Kidney (tissue), 14 donors: ENCODE results near the gene EFCAB6. TPM values are rescaled to one million over a fixed set of nuclear protein-coding genes. Genes with fewer than 3 reads are reported as not detected.

Experiments
- DNase-seq, 5 donors: peaks; one replicate each; pipeline ENCODE4 v3.0.0-alpha.2; 2013 to 2020
- FAIRE-seq: peaks from 2 replicates; lab custom pipeline; 2012; peaks lifted over from hg19 to GRCh38; lab: Jason Lieb, UNC
- H3K27ac ChIP-seq, 2 donors: one replicate each; pipeline ENCODE4 v1.7.0; 2013; ENCODE audit warnings: low read depth in 2 of 2, low read length in 2 of 2, inconsistent platforms in 1 of 2
- H3K27me3 ChIP-seq: one replicate; pipeline ENCODE4 v1.7.1; 2013; ENCODE audit warnings: low read length, inconsistent platforms; ENCODE audit not compliant: control insufficient read depth, insufficient read depth
- H3K36me3 ChIP-seq, 3 donors: one replicate each; pipeline versions ENCODE4 v1.7.0 to v1.7.1; 2013; ENCODE audit warnings: low read length in 3 of 3, control low read depth in 1 of 3, inconsistent platforms in 1 of 3; ENCODE audit not compliant: insufficient read depth in 3 of 3, control insufficient read depth in 2 of 3
- H3K4me1 ChIP-seq, 3 donors: one replicate each; pipeline versions ENCODE4 v1.7.0 to v1.7.1; 2013; ENCODE audit warnings: low read length in 3 of 3, inconsistent platforms in 1 of 3, low read depth in 1 of 3; ENCODE audit not compliant: control insufficient read depth in 2 of 3, insufficient read depth in 2 of 3
- H3K4me3 ChIP-seq, 3 donors: one replicate each; pipeline versions ENCODE4 v1.7.0 to v1.8.1; 2013; ENCODE audit warnings: low read length in 3 of 3, control low read depth in 1 of 3, inconsistent platforms in 1 of 3
- H3K9ac ChIP-seq, 3 donors: one replicate each; pipeline versions ENCODE4 v1.7.0 to v1.7.1; 2013; ENCODE audit warnings: low read length in 3 of 3, control low read depth in 1 of 3, inconsistent platforms in 1 of 3
- H3K9me3 ChIP-seq, 3 donors: one replicate each; pipeline versions ENCODE4 v1.7.0 to v1.7.1; 2013; ENCODE audit warnings: low read length in 3 of 3, control low read depth in 1 of 3, inconsistent platforms in 1 of 3; ENCODE audit not compliant: control insufficient read depth in 2 of 3, insufficient read depth in 1 of 3
- intact Hi-C: fragments of 100-400 bp; cut with DNase I; formaldehyde crosslinking; loops from one replicate; pipeline ENCODE4 v1.11.1; 2022
- polyA plus RNA-seq: library from polyadenylated mRNA; stranded (reverse); fragments of 350-450 nt; fragmentation: Illumina TruSeq; extraction: RNeasy Lipid Tissue Mini Kit (QIAGEN cat#74804); gene quantifications from one replicate; pipeline ENCODE4 v1.2.3, GENCODE V29; 2014; ENCODE audit warnings: low read depth, low replicate concordance; ENCODE audit not compliant: insufficient read depth
- total RNA-seq: library from RNA; stranded (reverse); fragmentation: NEBNext Ultra II Directional; extraction: Animal tissue kit (Norgen Biotek cat#: 25700); gene quantifications from one replicate; pipeline ENCODE4 v1.2.1, GENCODE V29; 2021
- TF ChIP-seq, protein P1 (sequence below): IDR thresholded peaks from 3 replicates; pipeline ENCODE4 v1.5.1; 2012; ENCODE audit warnings: mild to moderate bottlenecking, moderate library complexity, borderline replicate concordance; ENCODE audit not compliant: insufficient read depth; ENCODE audit errors: extremely low read depth
- donor health status: control.
- donor health status: control.
- donor health status: control.
- donor health status: control.
- donor health status: control.
- donor health status: DM: yes; HTN: yes; CAD: no.
- donor health status: Normal renal cell carcinoma (clear cell type).

The EFCAB6 gene
- total and polyA plus RNA-seq, 2 donors from 2014 or later = 1.5 to 11.8 TPM

DNA sequence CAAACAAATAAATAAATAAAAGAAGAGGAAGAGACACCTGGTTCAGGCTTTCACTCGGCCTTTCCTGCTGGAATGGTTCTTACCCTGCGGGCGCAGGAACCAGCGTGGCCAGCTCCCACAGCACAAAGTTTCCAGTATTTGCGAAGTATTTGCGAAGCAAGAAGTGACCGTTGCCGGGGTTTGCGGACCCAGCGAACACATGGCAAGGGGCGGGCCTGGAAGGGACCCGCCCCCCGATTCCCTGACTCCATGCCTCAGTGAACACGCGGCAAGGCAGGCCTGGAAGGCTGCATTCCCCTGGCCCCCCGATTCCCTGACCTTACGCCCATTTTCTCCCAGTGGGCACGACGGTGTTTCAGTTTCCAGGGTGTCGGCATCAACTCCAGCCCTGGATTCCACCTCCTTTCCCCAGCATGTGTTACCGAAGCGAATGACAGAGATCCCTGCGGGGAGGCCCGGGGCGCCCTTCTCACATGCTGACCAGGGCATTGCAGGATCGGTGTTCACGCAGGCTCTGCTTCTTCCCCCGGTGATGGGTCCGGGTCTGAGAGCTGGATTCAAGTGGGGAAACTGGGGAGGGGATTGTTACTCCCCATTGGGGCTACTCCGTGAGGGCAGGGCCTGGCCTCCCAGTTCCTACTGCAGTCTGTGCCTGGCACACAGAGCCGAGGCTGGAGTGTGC, 297.5 kb downstream of the EFCAB6 start:
- Histone ChIP-seq H3K9ac (no peak overlapping the region), H3K27me3 (no peaks in the 10 kb centered on the region), H3K4me1 (no peaks in the 10 kb centered on the region), H3K9me3 (no peaks in the 10 kb centered on the region), H3K27ac (no peak overlapping the region), H3K36me3 (no peaks in the 10 kb centered on the region), H3K4me3 (no peak overlapping the region)
- TF ChIP-seq, protein P1, sequence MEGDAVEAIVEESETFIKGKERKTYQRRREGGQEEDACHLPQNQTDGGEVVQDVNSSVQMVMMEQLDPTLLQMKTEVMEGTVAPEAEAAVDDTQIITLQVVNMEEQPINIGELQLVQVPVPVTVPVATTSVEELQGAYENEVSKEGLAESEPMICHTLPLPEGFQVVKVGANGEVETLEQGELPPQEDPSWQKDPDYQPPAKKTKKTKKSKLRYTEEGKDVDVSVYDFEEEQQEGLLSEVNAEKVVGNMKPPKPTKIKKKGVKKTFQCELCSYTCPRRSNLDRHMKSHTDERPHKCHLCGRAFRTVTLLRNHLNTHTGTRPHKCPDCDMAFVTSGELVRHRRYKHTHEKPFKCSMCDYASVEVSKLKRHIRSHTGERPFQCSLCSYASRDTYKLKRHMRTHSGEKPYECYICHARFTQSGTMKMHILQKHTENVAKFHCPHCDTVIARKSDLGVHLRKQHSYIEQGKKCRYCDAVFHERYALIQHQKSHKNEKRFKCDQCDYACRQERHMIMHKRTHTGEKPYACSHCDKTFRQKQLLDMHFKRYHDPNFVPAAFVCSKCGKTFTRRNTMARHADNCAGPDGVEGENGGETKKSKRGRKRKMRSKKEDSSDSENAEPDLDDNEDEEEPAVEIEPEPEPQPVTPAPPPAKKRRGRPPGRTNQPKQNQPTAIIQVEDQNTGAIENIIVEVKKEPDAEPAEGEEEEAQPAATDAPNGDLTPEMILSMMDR = no peak
- no peak for FAIRE-seq
- intact Hi-C loops = no loop called here
- peak in 1 of 5 donors; percentile 58 for DNase-seq

DNA sequence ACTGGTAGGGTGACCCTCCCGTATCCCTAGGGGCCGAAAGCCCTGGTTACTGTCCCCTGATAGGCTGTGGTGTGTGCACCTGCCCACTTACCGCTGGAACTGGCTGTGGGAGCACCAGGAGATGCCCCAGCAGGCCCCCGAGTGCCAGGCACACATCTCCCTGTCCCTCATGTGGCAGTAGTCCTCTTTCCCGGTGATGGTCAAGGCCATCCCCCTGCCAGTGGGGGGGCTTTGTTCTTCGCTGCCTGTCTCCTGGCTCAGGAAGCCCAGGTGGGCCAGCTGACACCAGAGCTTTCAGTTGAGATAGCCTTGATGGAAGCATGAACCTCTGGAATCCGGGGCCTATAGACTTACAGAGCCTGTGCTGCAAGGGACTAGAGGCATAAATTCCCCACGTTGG, 299.8 kb downstream of the EFCAB6 start:
- no peak overlapping the region for H3K27ac ChIP-seq
- no peaks in the 10 kb centered on the region for H3K9me3 ChIP-seq
- H3K36me3 ChIP-seq = no peaks in the 10 kb centered on the region
- no peak overlapping the region for H3K9ac ChIP-seq
- no peaks in the 10 kb centered on the region for H3K27me3 ChIP-seq
- FAIRE-seq (no peak), DNase-seq (peak in 1 of 5 donors; percentile 35)
- no peak overlapping the region for H3K4me3 ChIP-seq
- TF ChIP-seq, protein P1 = no peak
- intact Hi-C loops = no loop called here
- H3K4me1 ChIP-seq = no peaks in the 10 kb centered on the region

DNA sequence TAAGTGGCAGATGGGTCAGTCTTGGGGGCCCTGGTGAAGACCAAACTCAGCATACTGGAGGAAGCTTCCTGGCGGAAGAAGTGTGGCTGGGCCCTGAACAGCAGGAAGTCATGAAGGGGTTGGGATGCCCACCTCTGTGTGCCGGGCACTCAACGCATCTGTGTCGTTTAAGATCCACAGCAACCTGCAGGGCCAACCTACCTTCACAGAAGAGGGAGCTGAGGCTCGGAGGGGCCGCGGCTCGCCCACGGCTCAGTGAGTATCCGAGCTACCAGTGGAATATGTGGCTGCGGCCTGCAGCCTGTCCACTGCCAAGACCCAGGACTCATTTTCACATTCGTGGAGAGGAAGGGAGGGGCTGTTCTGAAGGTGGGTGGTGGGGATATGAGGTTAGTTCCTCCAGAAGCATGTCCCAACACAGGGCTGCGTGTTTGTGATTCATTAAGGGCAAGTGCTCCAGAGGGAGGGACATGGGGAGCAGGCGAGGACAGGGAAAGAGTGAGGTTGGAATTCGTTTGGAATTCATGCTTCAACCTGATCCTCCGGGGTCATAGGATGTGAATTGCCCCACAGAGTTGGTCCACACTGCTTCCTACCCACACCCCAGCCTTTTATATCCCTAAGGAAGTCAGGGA, 300.7 kb downstream of the EFCAB6 start:
- DNase-seq = peak in 1 of 5 donors; percentile 28
- Histone ChIP-seq H3K27me3 (no peaks in the 10 kb centered on the region), H3K4me3 (no peak overlapping the region), H3K9me3 (no peaks in the 10 kb centered on the region), H3K9ac (no peak overlapping the region), H3K36me3 (no peaks in the 10 kb centered on the region), H3K4me1 (no peaks in the 10 kb centered on the region), H3K27ac (no peak overlapping the region)
- FAIRE-seq = no peak
- intact Hi-C loops = no loop called here
- TF ChIP-seq, protein P1 = no peak
